ENCODE data around the gene MAPK9. TPM values are rescaled to one million over a fixed set of nuclear protein-coding genes. Genes with fewer than 3 reads are reported as not detected.
A peak's percentile ranks its signal among the peaks of the same experiment; 100 is the strongest.

MAPK9 gene
- total RNA-seq (2022) (63.3 and 65.4 TPM in 2 replicates), Bru-seq, nascent RNA (percentile 77 among the genes with signal in this experiment), BruChase-seq, experiment 1, labeled RNA remaining after a 6-hour chase (percentile 82 among the genes with signal in this experiment), BruChase-seq, experiment 2, labeled RNA remaining after a 2-hour chase (percentile 82 among the genes with signal in this experiment)
- long read RNA-seq, full-length matches to known transcripts: 51 of 108 reads
- long read RNA-seq, partial matches to known transcripts: 6 of 108 reads
- long read RNA-seq, other reads (novel, unspliced or antisense): 51 of 108 reads

- peak within 1 kb of the TSS; percentile 86 for H3K27ac Mint-ChIP-seq (ENCODE audit: unreplicated experiment)
- intact Hi-C loops (cut with micrococcal nuclease; ENCODE audit: unreplicated experiment): loop anchor here (2.0 to 10.0 kb wide), 4 partner anchors 23 to 313 kb away; no protein-coding TSS in a partner anchor
Observed at GRCh38 chr5:180291943-180292831, at the start of gene MAPK9. MAPK9 (minus strand) TSS chr5:180292083; CDS start chr5:180280561, 11,522 bp downstream.

DNA sequence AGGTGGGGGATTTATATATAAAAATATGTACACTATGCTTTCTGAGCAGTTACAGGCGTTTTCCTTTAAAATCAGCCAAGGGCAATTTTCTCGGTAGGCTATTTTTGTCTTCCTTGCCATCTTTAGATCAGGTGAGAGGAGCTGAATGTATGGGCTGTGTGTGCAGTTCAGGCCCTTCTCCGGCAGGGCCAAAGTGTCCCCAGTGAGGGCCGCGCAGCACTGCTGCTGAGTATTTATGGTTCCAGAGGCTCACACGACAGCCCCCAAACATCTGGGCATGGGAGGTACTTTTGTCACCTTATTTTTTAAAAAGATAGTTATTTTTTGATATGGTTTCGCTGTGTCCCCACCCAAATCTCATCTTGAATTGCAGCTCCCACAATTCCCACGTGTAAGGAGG is 49.7 kb upstream of the MAPK9 start:
- DNase-seq: no peak
- H3K27me3 Mint-ChIP-seq (ENCODE audit: unreplicated experiment): peaks cover 54% of the 10 kb centered on the region
- H3K27ac Mint-ChIP-seq (ENCODE audit: unreplicated experiment): no peak overlapping the region
- BruUV-seq (replicated peaks): no TSS peak
- TF ChIP-seq, protein P1, sequence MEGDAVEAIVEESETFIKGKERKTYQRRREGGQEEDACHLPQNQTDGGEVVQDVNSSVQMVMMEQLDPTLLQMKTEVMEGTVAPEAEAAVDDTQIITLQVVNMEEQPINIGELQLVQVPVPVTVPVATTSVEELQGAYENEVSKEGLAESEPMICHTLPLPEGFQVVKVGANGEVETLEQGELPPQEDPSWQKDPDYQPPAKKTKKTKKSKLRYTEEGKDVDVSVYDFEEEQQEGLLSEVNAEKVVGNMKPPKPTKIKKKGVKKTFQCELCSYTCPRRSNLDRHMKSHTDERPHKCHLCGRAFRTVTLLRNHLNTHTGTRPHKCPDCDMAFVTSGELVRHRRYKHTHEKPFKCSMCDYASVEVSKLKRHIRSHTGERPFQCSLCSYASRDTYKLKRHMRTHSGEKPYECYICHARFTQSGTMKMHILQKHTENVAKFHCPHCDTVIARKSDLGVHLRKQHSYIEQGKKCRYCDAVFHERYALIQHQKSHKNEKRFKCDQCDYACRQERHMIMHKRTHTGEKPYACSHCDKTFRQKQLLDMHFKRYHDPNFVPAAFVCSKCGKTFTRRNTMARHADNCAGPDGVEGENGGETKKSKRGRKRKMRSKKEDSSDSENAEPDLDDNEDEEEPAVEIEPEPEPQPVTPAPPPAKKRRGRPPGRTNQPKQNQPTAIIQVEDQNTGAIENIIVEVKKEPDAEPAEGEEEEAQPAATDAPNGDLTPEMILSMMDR (IDR thresholded peaks at IDR 0.05; ENCODE audit: unreplicated experiment): no peak
- H3K4me1 Mint-ChIP-seq (ENCODE audit: low read depth, unreplicated experiment): no peaks in the 10 kb centered on the region
- intact Hi-C loops (cut with micrococcal nuclease; ENCODE audit: unreplicated experiment): no loop called here
- CTCF ChIA-PET: interaction anchor here (0.7 kb wide), 1 partner anchor 629 kb away, joined by 4 read pairs; no protein-coding TSS in a partner anchor
- no peaks in the 10 kb centered on the region for H3K9me3 Mint-ChIP-seq (ENCODE audit: low read depth, unreplicated experiment)
- no peaks in the 10 kb centered on the region for H3K36me3 Mint-ChIP-seq (ENCODE audit: insufficient read depth, unreplicated experiment)
- no peak overlapping the region for H3K4me3 Mint-ChIP-seq (ENCODE audit: low read depth, unreplicated experiment)

More at GRCh38 chr5:180291943-180292831, at the start of gene MAPK9:
- CTCF ChIA-PET: interaction anchor here (0.6 to 1.9 kb wide), 8 partner anchors 12 to 408 kb away, joined by 3 to 14 read pairs (median 6); partner anchors contain the start of gene RASGEF1C
- TF ChIP-seq, protein P1 (IDR thresholded peaks at IDR 0.05; ENCODE audit: unreplicated experiment): no peak
- H3K4me3 Mint-ChIP-seq (ENCODE audit: low read depth, unreplicated experiment): peak within 1 kb of the TSS; percentile 74
- H3K36me3 Mint-ChIP-seq (ENCODE audit: insufficient read depth, unreplicated experiment): peaks cover 54% of the 10 kb centered on the region
- H3K27me3 Mint-ChIP-seq (ENCODE audit: unreplicated experiment): no peaks in the 10 kb centered on the region
- peaks cover 7% of the 10 kb centered on the region for H3K9me3 Mint-ChIP-seq (ENCODE audit: low read depth, unreplicated experiment)
- H3K4me1 Mint-ChIP-seq (ENCODE audit: low read depth, unreplicated experiment): peaks cover 32% of the 10 kb centered on the region
- BruUV-seq (replicated peaks): no TSS peak
- peak; percentile 91 for DNase-seq

DNA sequence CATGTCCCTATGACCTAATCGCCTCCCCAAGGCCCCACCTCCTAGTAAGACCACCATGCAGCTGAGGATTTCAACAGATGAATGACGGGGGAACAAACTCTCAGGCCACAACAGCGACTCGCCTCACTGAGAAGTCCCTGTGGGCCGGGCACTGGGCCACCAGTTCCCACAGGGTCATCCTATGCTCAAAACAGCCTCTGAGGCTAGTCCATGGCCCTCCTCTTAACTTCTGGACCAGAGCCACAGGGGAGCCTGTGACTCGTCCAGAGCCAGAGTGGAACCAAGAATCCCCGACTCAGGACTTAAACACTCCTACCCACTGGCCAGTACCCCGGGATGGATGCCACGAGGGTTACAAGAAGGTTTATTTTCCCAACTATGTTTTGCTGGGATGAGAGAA is 49.0 kb upstream of the MAPK9 start:
- intact Hi-C loops (cut with micrococcal nuclease; ENCODE audit: unreplicated experiment): no loop called here
- H3K36me3 Mint-ChIP-seq (ENCODE audit: insufficient read depth, unreplicated experiment): no peaks in the 10 kb centered on the region
- CTCF ChIA-PET: no interaction called here

GRCh38 chr5:180339583-180340183 is 47.8 kb upstream of the MAPK9 start:
- intact Hi-C loops (cut with micrococcal nuclease; ENCODE audit: unreplicated experiment): no loop called here
- CTCF ChIA-PET: no interaction called here
- TF ChIP-seq, protein P1 (IDR thresholded peaks at IDR 0.05; ENCODE audit: unreplicated experiment): no peak
- Mint-ChIP-seq H3K27ac (ENCODE audit: unreplicated experiment) (no peak overlapping the region), H3K4me3 (ENCODE audit: low read depth, unreplicated experiment) (no peak overlapping the region), H3K4me1 (ENCODE audit: low read depth, unreplicated experiment) (no peaks in the 10 kb centered on the region), H3K27me3 (ENCODE audit: unreplicated experiment) (peaks cover 35% of the 10 kb centered on the region), H3K36me3 (ENCODE audit: insufficient read depth, unreplicated experiment) (no peaks in the 10 kb centered on the region), H3K9me3 (ENCODE audit: low read depth, unreplicated experiment) (no peaks in the 10 kb centered on the region)
- BruUV-seq (replicated peaks): no TSS peak
- DNase-seq: no peak

More for the DNA sequence above, 49.0 kb upstream of the MAPK9 start:
- no peaks in the 10 kb centered on the region for H3K9me3 Mint-ChIP-seq (ENCODE audit: low read depth, unreplicated experiment)
- H3K4me3 Mint-ChIP-seq (ENCODE audit: low read depth, unreplicated experiment): no peak overlapping the region
- H3K27me3 Mint-ChIP-seq (ENCODE audit: unreplicated experiment): peaks cover 46% of the 10 kb centered on the region
- BruUV-seq (replicated peaks): no TSS peak
- H3K27ac Mint-ChIP-seq (ENCODE audit: unreplicated experiment): no peak overlapping the region
- TF ChIP-seq, protein P1 (IDR thresholded peaks at IDR 0.05; ENCODE audit: unreplicated experiment): no peak
- no peak for DNase-seq
- no peaks in the 10 kb centered on the region for H3K4me1 Mint-ChIP-seq (ENCODE audit: low read depth, unreplicated experiment)
